Cerebellar cortex (tissue), 1 donor: ENCODE results near the gene EYS.
"Not testable (repeated sequence)": the region's sequence is repeated elsewhere in the genome, so short reads cannot be mapped to it uniquely, and the experiment has no call there.

Experiments
- DNase-seq: peaks from one replicate; pipeline ENCODE4 v3.0.0-alpha.2; 2015; ENCODE audit warnings: low spot score

The EYS gene

DNA sequence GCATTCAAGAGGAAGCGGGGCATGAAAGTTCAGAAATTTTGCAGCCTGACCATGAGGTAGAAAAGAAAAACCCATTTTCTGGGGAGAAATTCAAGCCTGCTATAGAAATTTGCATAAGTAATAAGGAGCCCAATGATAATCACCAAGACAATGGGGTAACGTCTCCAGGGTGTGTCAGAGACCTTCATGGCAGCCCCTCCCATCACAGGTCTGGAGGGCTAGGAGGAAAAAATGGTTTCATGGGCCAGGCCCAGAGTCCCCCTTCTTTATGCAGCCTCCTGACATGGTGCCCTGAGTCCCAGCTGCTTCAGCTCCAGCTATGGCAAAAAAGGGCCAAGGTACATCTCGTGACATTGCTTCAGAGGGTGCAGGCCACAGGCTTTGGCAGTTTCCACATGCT is 618.5 kb downstream of the EYS start:
- no peak for DNase-seq

DNA sequence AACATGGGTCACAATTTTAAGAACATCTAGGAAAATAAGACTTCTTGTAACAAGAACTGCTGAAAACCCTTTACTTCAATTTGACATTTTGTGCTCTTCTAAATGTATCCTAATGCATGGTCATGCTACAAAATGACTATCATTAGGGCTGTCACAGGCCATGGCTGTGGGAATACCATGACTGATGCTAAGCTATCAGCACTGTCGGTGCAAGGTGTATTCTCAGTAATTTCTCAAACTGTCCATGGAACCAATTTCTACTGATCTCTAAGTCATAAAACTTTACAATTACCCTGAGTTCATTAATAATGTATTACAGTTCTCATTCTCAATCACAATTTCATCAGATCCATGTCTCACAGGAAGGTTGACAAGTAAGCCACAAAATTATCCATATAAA is 625.3 kb downstream of the EYS start:
- DNase-seq = no peak

DNA sequence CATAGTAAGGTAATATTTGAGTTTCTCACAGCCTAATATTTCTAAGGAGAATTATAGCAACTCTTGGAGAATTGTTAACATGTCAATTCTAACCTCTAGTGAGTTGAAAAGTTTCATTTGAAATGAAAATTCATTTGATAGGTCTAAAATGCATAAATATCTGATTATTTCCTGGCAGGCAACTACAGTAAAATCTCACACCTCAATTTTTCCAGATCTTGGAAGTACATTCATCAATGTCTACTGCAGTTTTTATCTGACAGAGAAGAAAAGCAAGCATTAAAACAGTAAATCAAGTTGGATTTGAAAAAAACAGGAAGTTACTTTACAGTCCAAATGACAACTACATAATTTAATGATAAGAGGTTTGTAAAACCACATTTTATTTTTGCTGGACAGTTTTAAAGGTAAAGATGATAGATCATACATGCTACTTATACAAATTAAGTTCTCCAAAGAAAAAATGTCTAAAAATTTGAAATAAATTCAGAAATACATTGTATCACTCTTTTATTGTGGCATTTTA is 631.3 kb downstream of the EYS start:
- DNase-seq = no peak

DNA sequence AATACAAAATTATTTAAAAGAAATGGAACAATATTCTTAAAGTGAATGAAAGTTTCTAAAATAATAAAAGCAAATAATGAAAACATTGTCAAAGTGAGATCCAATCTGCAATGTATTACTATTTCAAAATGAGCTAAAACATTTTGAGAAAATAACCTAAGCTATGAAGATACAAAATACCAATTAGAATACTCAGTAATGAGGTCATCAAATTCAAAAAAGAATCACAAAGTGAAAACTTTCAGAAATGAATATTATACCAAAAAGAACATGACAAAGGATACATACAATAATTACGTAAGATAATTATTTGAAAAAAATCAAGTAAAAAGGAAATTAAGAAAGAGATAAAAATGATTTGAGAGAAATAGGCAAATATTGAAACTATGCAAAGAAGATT is 634.5 kb downstream of the EYS start:
- no peak for DNase-seq

DNA sequence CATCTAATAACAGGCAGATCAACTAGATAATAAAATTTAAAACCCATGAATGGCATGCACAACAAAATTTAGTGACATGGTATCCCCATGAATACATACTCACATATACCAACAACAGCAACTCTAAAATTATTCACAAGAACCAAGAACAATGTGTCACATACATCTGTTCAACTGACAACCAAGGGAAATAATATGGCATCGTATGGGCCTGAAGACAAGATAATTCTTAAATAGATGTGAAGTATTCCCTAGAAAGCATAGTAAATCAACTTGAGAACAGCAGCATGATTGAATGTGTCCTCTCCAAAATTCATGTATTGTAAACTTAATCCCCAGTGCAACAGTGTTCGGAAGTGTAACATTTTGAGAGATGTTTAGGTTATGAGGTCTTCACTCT is 635.5 kb downstream of the EYS start:
- no peak for DNase-seq

DNA sequence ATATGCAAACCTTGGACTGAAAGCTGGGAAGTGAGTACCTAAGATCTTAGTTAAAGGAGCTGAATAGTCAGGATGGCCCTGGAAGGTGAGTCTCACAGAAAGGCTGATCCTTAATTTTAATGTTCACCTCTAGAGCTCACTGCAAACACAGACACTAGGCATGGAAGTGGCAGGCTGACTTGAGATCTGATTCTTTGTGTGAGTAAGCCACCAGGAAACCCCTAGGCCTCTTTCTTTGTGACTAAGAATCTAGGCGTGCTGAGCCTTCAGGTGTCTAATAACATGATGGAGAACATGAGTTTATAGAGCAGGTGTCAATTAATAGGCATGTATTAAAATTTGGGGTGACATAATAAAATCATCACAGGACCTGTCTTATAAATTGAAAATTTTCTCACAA is 642.2 kb downstream of the EYS start:
- DNase-seq = no peak

DNA sequence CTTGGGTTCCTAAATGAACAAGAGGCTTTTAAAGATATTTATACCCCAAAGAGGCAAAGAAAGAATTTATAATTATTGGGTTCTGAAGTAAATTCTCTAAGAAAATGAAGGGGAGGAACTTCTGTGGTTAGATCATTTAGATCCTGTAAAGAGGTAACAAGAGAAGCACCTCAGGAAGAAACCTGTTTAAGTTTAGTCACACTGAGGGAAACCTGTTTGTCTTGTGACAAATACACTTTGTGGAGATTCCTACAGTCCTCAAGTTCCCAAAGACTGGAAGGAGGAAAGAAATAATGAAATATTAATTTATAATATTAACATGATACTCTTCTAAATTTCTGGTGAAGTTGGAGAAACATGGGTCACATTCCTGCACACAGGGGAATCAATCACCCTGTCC is 647.5 kb downstream of the EYS start:
- no peak for DNase-seq

DNA sequence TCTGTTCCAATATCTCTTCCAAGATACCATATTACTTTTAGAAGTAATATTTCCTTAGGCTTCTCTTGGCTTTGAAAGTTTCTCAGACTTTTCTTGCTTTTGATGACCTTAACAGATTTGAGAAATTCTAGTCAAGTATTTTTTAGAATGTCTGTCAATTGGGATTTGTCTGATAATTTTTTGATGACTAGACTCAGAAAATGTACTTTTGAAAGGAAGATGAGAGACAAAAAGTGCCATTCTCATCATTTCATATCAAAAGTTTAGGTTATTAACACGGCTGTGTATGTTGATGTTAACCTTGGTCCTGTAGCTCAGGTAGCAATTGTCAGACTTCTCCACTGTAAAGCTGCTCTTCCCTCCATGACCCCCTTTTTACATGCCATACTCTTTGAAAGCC is 651.5 kb downstream of the EYS start:
- DNase-seq = no peak

- DNase-seq = no peak
Measured at GRCh38 chr6:65052626-65053025, 654.4 kb downstream of the EYS start.

DNA sequence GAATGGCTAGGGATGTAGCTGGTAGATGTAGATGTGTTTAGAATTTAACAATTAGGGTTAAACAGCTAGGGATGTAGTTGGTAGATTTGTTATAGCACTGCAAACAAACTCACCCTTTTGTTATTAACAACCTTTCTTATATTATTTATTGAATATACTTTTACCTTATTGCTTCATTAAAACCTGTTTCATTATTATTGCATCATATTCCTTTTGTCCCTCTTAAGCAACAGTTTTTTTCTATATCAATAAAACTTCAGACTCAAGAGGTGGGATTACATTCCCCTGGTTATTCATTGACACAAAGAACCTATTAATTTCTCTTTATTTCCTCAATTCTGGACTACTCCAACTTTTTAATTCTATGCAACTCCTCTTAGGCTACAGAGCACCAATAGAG is 661.2 kb downstream of the EYS start:
- DNase-seq = no peak

DNA sequence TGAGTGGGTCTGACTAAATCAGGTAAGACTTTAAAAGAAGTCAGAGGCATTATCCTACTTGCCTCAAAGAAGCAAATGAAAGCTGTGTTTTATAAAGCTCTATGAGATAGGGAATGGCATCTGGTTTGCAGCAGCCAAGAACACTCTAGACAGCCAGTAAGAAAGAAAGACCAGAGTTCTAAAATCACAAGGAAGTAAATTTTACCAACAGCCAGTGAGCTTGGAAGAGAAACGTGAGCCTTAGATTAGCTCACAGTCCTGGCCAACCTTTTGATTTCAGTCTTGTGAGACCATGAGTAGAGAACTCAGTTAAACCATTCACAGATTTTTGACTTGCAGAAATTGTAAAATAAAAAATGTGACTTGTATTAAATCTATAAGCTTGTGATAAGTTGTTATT is 693.0 kb downstream of the EYS start:
- DNase-seq = no peak

DNA sequence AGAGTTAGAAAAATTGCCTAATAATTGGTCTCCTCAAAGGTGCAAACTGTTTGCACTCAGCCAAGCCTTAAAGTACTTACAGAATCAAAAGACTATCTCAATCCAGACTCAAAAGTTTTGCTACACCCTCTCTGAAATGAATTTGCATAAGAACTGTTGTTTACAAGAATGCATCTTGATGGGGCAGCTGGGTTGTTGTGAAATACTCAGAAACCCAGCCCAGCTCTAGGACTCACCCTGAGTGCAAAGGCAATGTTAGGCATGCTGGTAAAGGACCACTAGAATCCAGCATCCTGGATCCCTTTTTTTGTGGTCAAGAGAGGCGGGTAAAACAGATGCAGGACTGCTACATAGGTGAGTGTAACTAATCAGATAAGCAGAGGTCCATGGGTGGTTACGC is 700.2 kb downstream of the EYS start:
- no peak for DNase-seq

DNA sequence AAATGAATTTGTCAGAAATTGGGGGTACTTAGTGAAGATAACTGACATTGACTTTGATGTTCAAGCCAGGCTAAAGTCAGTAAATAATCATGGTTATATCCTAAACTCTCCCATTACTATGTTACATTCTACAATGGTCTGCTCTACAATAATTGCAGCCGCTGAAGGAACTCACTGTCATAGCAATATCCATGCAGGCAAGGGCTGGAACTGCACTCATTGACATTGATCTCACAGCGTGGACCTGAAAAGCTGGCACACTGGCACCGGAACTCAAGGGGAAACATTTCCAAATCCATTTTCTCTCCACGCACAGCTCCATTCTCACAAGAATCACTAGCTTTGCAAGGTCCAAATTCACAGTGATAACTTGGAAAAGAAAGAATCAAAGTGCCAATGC is 702.7 kb downstream of the EYS start:
- DNase-seq = no peak

- not testable (repeated sequence) for DNase-seq
Measured at GRCh38 chr6:65002882-65003281, 704.1 kb downstream of the EYS start.

GRCh38 chr6:65000815-65001214 is 706.2 kb downstream of the EYS start:
- no peak for DNase-seq

DNA sequence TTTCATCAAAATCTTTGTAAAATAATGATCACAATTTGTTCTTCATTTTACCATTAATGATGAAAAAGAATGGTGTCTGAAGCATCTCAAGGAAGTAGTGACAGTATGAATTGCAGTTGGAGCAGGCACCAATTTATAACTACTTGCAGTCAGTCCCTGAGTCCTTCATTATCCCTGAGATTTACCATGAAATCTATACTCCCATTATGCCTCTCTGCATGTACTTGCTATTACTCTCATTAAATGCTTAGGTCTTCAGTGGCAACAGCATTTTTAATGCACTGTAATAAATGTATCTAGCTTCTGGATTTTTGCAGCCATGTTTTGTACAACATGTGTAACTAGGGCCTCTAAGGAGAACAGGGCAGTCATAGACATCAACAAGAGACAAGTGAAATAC is 708.8 kb downstream of the EYS start:
- no peak for DNase-seq

DNA sequence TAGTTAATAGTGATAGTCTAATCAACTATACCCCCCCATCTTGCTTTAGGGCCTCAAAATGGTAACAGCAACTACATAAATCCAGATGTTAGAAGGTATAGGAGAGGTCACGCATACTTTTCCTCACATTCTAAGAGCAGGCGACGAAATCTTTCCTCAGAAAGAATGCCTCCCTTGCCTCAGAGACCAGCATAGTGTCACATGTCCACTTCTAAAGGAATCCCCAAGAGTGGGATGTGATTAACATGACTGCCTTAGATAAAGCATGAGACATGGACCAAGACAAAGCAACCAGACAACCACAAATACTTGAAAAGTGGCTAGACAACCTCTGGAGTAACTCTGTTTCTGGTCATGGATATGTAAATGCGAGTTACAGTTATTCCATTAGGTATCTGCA is 710.7 kb downstream of the EYS start:
- DNase-seq = no peak

GRCh38 chr6:64990652-64991304 is 716.2 kb downstream of the EYS start:
- no peak for DNase-seq

DNA sequence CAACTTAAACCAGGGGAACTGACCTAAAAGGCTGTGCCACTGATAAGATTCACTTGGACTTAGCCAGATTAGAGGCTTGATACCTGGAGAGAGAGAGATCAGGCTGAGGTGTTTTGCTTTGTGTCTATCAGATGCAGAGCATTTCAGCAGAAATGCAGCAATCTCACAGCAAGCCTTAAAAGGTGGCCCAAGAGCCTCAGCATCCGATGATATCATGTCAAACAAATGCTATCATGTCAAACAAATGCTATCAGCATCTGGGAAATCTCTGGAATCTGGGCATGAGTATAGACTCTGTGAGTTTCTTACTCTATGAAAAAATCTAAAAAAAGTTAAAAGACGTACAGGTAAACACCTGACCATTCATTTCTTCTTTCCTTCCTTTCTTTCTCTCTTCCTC is 718.9 kb downstream of the EYS start:
- no peak for DNase-seq

DNA sequence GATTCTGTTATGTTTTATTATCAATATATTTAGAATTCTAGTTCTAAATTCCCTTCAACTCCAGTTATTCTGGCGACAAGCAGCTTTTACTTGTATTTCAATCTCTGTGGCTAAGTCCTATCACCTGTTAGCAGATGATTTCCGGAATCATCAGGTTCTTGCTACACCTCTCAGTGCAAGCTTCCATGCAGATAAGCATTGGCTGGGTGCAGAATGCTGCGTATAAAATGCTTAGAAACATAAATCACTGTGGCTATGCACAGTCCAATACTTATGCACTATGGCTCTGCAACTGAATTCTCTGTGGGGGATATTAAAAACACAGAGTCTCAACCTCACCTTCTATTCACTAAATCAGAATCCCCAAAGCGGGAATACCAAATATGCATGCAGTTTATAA is 720.0 kb downstream of the EYS start:
- DNase-seq = no peak

- DNase-seq = no peak
Measured at GRCh38 chr6:64985726-64986125, 721.3 kb downstream of the EYS start.

GRCh38 chr6:64984948-64985347 is 722.1 kb downstream of the EYS start:
- no peak for DNase-seq

DNA sequence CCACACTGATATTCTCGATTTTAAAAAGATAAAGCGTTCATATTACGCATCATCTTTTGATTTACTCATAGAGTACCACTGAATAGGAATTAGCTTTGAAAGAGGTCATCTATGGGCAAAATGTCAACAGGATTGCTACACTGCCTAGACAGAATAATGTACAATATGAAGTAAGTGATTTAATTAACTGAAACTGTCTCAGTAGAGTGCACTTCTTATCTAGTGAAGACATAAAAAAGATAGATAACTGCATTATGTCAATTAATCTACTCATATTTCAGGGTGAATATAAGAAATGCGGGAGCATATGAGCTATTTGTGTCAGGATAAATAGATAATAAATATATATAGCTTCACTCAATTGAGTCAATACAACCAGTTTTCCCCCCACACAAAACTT is 723.9 kb downstream of the EYS start:
- DNase-seq = no peak

- DNase-seq = no peak
Measured at GRCh38 chr6:64973142-64973541, 733.9 kb downstream of the EYS start.

GRCh38 chr6:64969139-64969538 is 737.9 kb downstream of the EYS start:
- no peak for DNase-seq
